PFSK-1 (cell line): Measurements from ENCODE around the gene CTXN1.

Source experiments
- FOXP2 ChIP-seq: optimal IDR thresholded peaks from 2 replicates; pipeline ENCODE3; 2011; ENCODE audit warnings: borderline replicate concordance, control low read depth, inconsistent platforms; ENCODE audit not compliant: insufficient read depth; ENCODE audit errors: extremely low read length, extremely low read depth
- POLR2AphosphoS5 ChIP-seq: IDR thresholded peaks from 2 replicates; pipeline ENCODE4 v1.6.1; 2012; ENCODE audit warnings: low read depth, mild to moderate bottlenecking, control low read depth, low read length, moderate library complexity
- SIN3A ChIP-seq: IDR thresholded peaks from 2 replicates; pipeline ENCODE4 v1.6.1; 2012; ENCODE audit warnings: mild to moderate bottlenecking, low read length, moderate library complexity, borderline replicate concordance; ENCODE audit not compliant: insufficient read depth
- TAF1 ChIP-seq: IDR thresholded peaks from 2 replicates; pipeline ENCODE4 v1.6.1; 2012; ENCODE audit warnings: low read length, control low read depth, borderline replicate concordance; ENCODE audit not compliant: insufficient read depth
- TF ChIP-seq, protein P1 (sequence below), 2 experiments: IDR thresholded peaks; 2 replicates each; pipeline versions ENCODE4 v1.6.1 to v1.8.0; 2011 to 2012; ENCODE audit warnings: low read depth in 2 of 2, low read length in 2 of 2, control low read depth in 1 of 2, inconsistent platforms in 1 of 2, mild to moderate bottlenecking in 1 of 2, moderate library complexity in 1 of 2; ENCODE audit not compliant: insufficient read depth in 1 of 2

DNA sequence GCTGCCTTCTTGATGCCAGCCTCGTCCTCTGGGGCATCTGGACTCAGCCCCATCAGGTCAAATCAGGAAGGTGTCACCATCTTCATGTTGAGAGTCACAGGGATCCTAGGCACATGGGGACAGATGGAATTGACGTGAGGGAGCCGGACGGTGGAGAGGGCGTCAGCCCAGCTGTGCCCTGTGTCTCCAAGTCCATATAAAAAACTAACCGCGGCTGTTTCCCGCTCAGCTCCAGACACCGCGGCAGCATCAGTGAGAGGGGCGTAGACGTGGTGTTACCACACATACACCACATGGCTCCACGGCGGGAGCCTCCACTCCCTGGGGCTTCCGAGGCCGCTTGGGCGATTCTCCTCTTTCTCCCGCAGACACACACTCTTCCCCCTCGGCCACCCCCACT, 46.1 kb downstream of the CTXN1 start:
- TF ChIP-seq POLR2AphosphoS5 (no peak), TAF1 (no peak), FOXP2 (no peak), SIN3A (no peak)
- TF ChIP-seq, protein P1, sequence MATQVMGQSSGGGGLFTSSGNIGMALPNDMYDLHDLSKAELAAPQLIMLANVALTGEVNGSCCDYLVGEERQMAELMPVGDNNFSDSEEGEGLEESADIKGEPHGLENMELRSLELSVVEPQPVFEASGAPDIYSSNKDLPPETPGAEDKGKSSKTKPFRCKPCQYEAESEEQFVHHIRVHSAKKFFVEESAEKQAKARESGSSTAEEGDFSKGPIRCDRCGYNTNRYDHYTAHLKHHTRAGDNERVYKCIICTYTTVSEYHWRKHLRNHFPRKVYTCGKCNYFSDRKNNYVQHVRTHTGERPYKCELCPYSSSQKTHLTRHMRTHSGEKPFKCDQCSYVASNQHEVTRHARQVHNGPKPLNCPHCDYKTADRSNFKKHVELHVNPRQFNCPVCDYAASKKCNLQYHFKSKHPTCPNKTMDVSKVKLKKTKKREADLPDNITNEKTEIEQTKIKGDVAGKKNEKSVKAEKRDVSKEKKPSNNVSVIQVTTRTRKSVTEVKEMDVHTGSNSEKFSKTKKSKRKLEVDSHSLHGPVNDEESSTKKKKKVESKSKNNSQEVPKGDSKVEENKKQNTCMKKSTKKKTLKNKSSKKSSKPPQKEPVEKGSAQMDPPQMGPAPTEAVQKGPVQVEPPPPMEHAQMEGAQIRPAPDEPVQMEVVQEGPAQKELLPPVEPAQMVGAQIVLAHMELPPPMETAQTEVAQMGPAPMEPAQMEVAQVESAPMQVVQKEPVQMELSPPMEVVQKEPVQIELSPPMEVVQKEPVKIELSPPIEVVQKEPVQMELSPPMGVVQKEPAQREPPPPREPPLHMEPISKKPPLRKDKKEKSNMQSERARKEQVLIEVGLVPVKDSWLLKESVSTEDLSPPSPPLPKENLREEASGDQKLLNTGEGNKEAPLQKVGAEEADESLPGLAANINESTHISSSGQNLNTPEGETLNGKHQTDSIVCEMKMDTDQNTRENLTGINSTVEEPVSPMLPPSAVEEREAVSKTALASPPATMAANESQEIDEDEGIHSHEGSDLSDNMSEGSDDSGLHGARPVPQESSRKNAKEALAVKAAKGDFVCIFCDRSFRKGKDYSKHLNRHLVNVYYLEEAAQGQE (IDR thresholded peaks at IDR 0.05; ENCODE audit: insufficient read depth in 1 of 2, low read depth in 2 of 2, low read length in 2 of 2): no peak
